ENCODE data around the gene TSNAXIP1.

DNA sequence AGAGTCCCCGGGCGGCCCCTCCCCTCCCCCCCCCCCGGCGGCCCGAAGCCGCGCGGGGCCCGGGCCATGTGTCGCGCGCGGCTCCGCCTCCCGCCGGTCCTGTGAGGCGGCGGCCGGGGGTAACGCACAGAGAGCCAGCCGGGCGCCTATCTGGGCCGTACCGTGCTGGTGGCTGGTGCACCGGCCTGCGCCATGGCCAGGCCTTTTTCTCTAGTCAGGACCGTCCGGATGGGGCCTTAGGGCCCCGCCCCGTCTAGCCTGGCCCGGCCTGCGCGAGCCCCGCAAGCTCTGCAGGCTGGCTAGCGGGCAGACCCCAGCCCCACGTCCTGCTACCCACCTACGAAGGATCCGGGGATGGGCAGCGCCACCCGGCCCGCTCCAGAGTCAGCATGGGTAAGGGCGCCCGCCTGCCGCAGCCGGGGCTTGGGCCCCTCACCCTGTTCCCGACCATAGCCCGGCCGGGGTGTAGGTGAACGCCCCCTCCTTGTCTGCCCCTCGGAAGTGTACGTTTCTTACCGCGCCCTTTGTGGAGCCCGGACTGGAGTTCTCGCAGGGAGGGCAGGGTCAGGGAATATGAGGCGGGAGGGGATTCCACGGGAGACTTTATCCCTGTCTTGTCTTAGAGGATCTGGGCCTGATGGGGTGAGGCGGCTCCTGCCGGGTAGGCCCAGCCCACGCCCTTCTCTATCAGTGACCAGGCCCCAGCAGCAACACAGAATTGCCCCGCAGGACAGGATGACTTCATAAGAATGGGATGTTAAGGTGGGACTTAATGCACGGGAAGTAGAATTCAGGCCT lies 40.6 kb downstream of the TSNAXIP1 start, which contains the start of gene CENPT:
- TF ChIP-seq, protein P1, sequence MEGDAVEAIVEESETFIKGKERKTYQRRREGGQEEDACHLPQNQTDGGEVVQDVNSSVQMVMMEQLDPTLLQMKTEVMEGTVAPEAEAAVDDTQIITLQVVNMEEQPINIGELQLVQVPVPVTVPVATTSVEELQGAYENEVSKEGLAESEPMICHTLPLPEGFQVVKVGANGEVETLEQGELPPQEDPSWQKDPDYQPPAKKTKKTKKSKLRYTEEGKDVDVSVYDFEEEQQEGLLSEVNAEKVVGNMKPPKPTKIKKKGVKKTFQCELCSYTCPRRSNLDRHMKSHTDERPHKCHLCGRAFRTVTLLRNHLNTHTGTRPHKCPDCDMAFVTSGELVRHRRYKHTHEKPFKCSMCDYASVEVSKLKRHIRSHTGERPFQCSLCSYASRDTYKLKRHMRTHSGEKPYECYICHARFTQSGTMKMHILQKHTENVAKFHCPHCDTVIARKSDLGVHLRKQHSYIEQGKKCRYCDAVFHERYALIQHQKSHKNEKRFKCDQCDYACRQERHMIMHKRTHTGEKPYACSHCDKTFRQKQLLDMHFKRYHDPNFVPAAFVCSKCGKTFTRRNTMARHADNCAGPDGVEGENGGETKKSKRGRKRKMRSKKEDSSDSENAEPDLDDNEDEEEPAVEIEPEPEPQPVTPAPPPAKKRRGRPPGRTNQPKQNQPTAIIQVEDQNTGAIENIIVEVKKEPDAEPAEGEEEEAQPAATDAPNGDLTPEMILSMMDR (conservative IDR thresholded peaks at IDR 0.05) = no peak
- TF ChIP-seq EZH2 (IDR thresholded peaks at IDR 0.05; ENCODE audit: low read depth) = no peak
